Tibial artery (tissue), 4 donors: ENCODE measurements around the gene ST6GALNAC6.
A peak's percentile ranks its signal among the peaks of the same experiment; 100 is the strongest.

Source experiments
- DNase-seq, 2 donors: peaks; one replicate each; pipeline ENCODE4 v3.0.0-alpha.2; 2019
- H3K27ac ChIP-seq, 2 donors: fragments of 200-600 bp; sonication (generic) in 1 of 2; 1 replicate in 1 of 2; 2 replicates in 1 of 2; pipeline ENCODE4 v1.5.1; 2018 to 2019; ENCODE audit warnings: mild to moderate bottlenecking in 1 of 2
- H3K27me3 ChIP-seq, 2 donors: fragments of 200-600 bp; sonication (generic) in 1 of 2; one replicate each; pipeline versions ENCODE4 v1.5.1 to v1.6.0; 2016 to 2019
- H3K36me3 ChIP-seq, 3 donors: fragments of 200-600 bp; sonication (generic) in 2 of 3; one replicate each; pipeline ENCODE4 v1.5.1; 2016 to 2019; ENCODE audit warnings: mild to moderate bottlenecking in 2 of 3
- H3K4me1 ChIP-seq, 4 donors: fragments of 200-600 bp; sonication (generic) in 2 of 4; 1 replicate in 3 of 4; 2 replicates in 1 of 4; pipeline ENCODE4 v1.5.1; 2016 to 2019
- H3K4me3 ChIP-seq, 2 donors: fragments of 200-600 bp; sonication (generic) in 1 of 2; 1 replicate in 1 of 2; 2 replicates in 1 of 2; pipeline ENCODE4 v1.5.1; 2018 to 2019; ENCODE audit warnings: mild to moderate bottlenecking in 2 of 2
- H3K9me3 ChIP-seq, 3 donors: fragments of 200-600 bp; sonication (generic) in 1 of 3; one replicate each; pipeline ENCODE4 v1.5.1; 2016 to 2019
- CTCF ChIP-seq, 2 experiments: fragments of 200-600 bp in 1 of 2; fragments of 450-650 bp in 1 of 2; IDR thresholded peaks; one replicate each; pipeline ENCODE4 v1.5.1; 2017 to 2019; ENCODE audit warnings: antibody characterized with exemption in 2 of 2, mild to moderate bottlenecking in 1 of 2, moderate library complexity in 1 of 2
- intact Hi-C: fragments of 100-400 bp; cut with DNase I; formaldehyde crosslinking; loops from one replicate; pipeline ENCODE4 v1.15.0; 2023; ENCODE audit warnings: low total_unique reads

Gene ST6GALNAC6

GRCh38 chr9:127892831-127893230, 6.6 kb downstream of the ST6GALNAC6 start:
- Histone ChIP-seq H3K27me3 (no peaks in the 10 kb centered on the region), H3K27ac (no peak overlapping the region), H3K4me1 (peaks cover 0 to 25% (median 20%) of the 10 kb centered on the region in 4 donors), H3K36me3 (peaks cover 80 to 83% (median 81%) of the 10 kb centered on the region in 3 donors), H3K4me3 (no peak overlapping the region), H3K9me3 (no peaks in the 10 kb centered on the region)
- TF ChIP-seq CTCF (IDR thresholded peaks at IDR 0.05): no peak
- DNase-seq: no peak
- intact Hi-C loops: no loop called here

- Histone ChIP-seq H3K36me3 (peaks cover 91 to 99% (median 95%) of the 10 kb centered on the region in 3 donors), H3K4me3 (no peak overlapping the region), H3K27ac (no peak overlapping the region), H3K4me1 (peaks cover 0 to 13% (median 8%) of the 10 kb centered on the region in 4 donors), H3K9me3 (no peaks in the 10 kb centered on the region), H3K27me3 (no peaks in the 10 kb centered on the region)
- intact Hi-C loops: no loop called here
- no peak for DNase-seq
- no peak for TF ChIP-seq CTCF (IDR thresholded peaks at IDR 0.05)
Observed at GRCh38 chr9:127890053-127890452, 9.3 kb downstream of the ST6GALNAC6 start.

- no peak for DNase-seq
- no peak for TF ChIP-seq CTCF (IDR thresholded peaks at IDR 0.05)
- no peak overlapping the region for H3K4me3 ChIP-seq
- peaks cover 73 to 98% (median 81%) of the 10 kb centered on the region in 3 donors for H3K36me3 ChIP-seq
- H3K9me3 ChIP-seq: no peaks in the 10 kb centered on the region
- no peak overlapping the region for H3K27ac ChIP-seq
- intact Hi-C loops: no loop called here
- H3K4me1 ChIP-seq: peaks cover 0 to 21% (median 18%) of the 10 kb centered on the region in 4 donors
- H3K27me3 ChIP-seq: no peaks in the 10 kb centered on the region
Observed at GRCh38 chr9:127887792-127888191, 11.6 kb downstream of the ST6GALNAC6 start.

- Histone ChIP-seq H3K9me3 (no peaks in the 10 kb centered on the region), H3K36me3 (peaks cover 65 to 88% (median 69%) of the 10 kb centered on the region in 3 donors), H3K4me3 (no peak overlapping the region), H3K4me1 (peaks cover 0 to 21% (median 18%) of the 10 kb centered on the region in 4 donors), H3K27ac (no peak overlapping the region), H3K27me3 (no peaks in the 10 kb centered on the region)
- intact Hi-C loops: no loop called here
- no peak for DNase-seq
- no peak for TF ChIP-seq CTCF (IDR thresholded peaks at IDR 0.05)
Observed at GRCh38 chr9:127886401-127886972, 12.9 kb downstream of the ST6GALNAC6 start.

GRCh38 chr9:127885508-127886281, 13.7 kb downstream of the ST6GALNAC6 start:
- Histone ChIP-seq H3K4me1 (peaks cover 0 to 21% (median 18%) of the 10 kb centered on the region in 4 donors), H3K27me3 (no peaks in the 10 kb centered on the region), H3K36me3 (peaks cover 59 to 80% (median 63%) of the 10 kb centered on the region in 3 donors), H3K4me3 (no peak overlapping the region), H3K9me3 (no peaks in the 10 kb centered on the region), H3K27ac (peak overlapping the region; percentile 35 to 38)
- no peak for TF ChIP-seq CTCF (IDR thresholded peaks at IDR 0.05)
- intact Hi-C loops: no loop called here
- no peak for DNase-seq
